Stimulated activated CD4-positive, alpha-beta T cell treated with anti-CD3 and anti-CD28 coated beads, Interleukin-15, amount 100 ng/mL, for 1 hour (primary cell): ENCODE measurements around the gene CALD1.

Source experiments
- DNase-seq, 2 donors: peaks; one replicate each; pipeline ENCODE4 v3.0.0-alpha.2; 2020; ENCODE audit warnings: low read depth in 1 of 2, low spot score in 1 of 2

CALD1 gene

DNA sequence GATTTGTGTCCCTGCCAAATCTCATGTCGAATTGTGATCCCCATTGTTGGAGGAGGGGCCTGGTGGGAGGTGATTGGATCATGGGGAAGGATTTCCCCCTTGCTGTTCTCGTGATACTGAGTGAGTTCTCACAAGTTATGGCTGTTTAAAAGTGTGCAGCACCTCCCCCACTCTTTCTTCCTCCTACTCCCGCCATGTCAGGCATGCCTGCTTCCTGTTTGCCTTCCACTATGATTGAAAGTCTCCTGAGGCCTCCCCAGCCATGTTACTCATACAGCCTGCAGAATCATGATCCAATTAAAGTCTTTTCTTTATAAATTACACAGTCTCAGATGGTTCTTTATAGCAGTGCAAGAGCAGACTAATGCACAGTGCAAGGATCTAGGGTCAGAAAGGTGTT is 75.4 kb downstream of the CALD1 start:
- DNase-seq: no peak

DNA sequence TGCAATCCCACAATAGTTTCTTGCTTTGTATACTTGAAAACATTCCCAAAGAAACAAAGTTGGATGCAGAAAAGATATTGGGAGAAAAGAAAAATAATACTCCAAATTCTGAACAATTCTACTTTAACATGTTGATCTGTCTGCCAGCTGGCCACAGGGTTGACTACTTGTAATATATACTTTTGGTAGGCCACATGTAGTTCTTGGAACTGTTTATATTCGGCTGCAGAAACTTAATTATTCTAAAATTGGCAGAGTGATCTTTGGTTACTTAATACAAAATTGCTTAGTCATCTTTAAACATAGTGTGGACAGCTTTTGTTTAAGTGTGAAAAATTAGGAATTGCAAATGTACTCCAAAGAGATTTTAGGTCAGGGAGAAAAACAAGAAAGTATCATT is 76.0 kb downstream of the CALD1 start:
- DNase-seq: no peak

GRCh38 chr7:134856091-134856490 is 76.7 kb downstream of the CALD1 start:
- no peak for DNase-seq

GRCh38 chr7:134856691-134857090 is 77.3 kb downstream of the CALD1 start:
- DNase-seq: no peak

GRCh38 chr7:134857958-134858357 is 78.5 kb downstream of the CALD1 start:
- DNase-seq: no peak

DNA sequence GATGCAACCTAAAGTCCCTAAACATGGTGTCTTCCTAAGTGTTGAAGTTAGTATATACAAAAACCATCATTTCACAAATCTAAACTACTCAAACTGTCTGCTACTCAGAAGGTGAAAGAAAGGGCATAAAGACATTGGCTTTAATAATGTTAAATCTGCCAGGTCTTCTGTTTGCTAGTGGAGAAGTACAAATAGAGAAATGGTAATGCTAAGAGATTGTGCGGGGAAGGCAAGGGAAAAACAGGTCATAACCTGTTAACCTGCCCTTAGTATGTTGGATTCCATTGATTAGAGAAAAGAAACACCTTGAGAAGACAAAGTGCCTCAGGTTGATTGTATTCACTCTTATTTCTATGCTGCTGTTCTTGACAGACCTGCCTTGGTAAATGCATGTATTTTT is 80.3 kb downstream of the CALD1 start:
- DNase-seq: no peak

DNA sequence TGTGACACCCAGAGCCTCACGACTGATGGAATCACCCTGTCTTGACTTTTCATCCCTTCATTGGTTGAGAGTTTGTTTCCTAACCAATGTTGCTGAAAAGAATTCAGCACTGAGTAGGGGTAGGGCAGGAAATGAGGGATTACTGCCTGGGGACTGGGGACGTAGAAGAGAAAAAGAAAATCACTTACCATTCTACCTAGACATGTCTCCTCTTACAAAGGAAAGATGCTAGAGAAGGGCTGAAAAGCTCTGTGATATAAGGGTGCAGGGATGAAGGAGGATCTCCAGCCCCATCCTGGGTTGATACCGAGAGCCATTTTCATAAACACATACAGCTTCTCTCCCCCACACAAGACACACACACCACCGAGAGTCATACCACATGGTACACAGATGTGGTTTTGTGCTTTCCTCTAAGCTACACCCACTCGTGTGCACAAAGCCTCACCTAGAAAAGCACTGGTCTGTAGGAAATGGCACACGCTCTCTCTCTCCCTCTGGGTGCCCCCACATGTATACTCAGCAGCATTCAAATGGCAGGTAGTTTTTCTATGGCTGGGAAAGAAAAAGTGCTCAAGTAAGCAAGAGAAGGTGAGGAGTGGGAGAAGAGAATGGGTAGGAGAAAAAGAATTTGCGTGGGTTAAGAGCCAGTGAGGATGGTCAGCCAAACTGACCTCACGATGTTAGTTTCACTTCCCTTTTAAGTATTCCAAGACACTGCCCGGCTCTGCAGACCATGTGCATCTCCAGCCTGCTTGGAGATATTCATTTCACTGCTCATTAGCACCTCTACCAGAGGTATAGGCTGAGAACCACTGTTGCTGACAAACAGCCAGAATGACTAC is 85.8 kb downstream of the CALD1 start:
- DNase-seq: no peak

GRCh38 chr7:134866617-134867016 is 87.2 kb downstream of the CALD1 start:
- DNase-seq: no peak

GRCh38 chr7:134870156-134870555 is 90.7 kb downstream of the CALD1 start:
- DNase-seq: no peak

GRCh38 chr7:134870781-134871180 is 91.3 kb downstream of the CALD1 start:
- no peak for DNase-seq

GRCh38 chr7:134873253-134873652 is 93.8 kb downstream of the CALD1 start:
- DNase-seq: no peak

DNA sequence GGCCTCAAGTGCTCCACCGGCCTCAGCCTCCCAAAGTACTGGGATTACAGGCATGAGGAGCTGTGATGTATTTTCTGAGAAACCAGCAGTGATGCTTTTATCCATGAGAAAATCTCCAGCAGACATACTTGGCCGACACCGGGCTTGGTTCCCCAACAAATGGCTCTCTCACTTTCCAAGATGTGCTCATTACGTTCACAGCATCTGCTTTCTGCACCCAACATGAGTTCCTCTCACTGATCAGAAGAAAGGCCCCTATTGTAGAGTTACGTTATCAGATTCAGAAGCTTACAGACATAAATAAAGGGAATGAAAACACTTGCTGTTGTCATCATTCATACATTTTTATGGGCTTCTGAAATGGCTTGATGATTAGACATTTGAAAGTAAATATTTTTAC is 95.0 kb downstream of the CALD1 start:
- DNase-seq: no peak

- DNase-seq: no peak
These were observed 96.4 kb downstream of the CALD1 start for GRCh38 chr7:134875867-134876266.

- no peak for DNase-seq
These were observed 99.4 kb downstream of the CALD1 start for GRCh38 chr7:134878746-134879357.

- no peak for DNase-seq
These were observed 100.5 kb downstream of the CALD1 start for GRCh38 chr7:134879815-134880475.

DNA sequence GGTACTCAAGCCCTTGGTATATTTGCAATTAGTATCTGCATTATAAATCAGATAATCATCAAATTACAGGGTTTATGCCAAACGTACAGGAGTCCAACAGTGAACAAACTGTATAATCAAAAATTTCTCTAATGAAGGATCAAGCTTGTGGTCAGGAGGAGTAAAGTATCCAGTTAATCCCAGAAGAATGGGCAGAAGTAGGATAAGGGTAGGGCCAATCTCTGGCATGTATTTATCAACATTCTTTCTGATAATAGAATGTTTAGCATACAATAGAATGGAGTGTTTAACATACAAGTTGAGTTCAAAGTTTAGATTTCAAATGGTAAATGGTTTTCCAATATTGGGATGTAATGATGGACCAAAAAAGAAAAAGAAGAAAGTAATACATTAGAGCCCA is 103.0 kb downstream of the CALD1 start:
- no peak for DNase-seq

DNA sequence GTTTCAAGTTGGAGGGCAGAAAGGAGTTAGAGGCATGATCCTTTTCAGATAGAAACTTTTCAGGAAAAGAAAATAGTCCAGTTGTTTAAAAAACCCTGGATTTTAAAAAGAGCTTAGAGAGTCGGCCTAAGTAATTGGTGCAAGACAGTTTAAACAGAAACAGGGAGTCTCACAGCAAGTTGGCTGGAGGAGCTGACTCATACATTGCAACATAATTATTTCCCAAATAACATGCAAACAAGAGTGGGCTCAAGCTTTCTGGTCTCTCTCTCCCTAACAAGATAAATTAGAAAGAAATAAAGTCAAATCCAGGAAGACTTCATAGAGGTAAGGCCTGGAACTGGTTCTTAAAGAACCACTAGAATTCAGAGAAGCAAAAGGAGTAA is 106.5 kb downstream of the CALD1 start:
- DNase-seq: no peak

GRCh38 chr7:134886353-134887057 is 107.1 kb downstream of the CALD1 start:
- no peak for DNase-seq

DNA sequence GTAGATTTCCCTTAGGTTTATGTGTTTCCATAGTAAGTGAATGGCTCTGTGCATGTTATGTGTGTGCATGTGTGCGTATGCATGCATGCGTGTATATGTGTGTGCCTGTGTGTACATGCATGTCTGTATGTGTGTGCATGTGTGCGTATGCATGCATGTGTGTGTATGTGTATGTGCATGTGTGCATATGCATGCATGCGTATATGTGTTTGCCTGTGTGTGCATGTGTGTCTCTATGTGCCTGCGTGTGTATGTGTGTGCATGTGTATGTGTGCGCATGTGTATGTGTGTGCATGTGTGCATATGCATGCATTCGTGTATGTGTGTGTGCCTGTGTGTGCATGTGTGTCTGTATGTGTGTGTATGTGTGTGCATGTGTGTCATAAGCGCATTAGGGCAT is 108.1 kb downstream of the CALD1 start:
- no peak for DNase-seq

DNA sequence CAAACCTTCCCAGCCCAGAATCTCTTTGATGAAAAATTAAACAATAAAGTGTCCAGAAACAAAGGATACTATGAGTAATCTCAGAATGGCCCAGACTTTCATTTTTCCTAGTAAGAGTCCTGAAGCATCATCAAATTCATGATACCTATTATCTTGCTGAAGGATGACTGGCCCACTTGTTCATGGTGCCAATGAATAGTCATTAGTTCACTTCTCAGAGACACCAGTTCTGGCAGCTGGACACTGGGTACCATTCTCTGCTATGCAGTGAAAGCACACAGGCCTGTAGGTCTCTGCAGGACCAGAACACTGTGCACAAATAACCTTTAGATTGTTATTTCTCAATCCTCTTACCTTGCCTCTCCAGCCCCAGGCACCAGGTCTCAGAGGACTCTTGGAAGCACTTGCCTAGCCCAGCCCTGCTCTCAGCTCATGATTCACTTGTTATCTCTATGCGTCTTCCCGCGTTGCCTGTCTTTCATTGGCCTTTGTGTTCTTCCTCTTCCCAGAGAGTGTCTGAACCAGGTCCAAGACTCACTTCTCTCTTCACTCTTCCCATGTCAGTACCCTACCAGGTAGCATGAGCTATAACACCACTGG is 108.8 kb downstream of the CALD1 start:
- DNase-seq: no peak
